B cell (primary cell): Measurements from ENCODE around the gene IGSF9.

ENCODE experiments used
- CTCF ChIP-seq: fragments of 200-600 bp; IDR thresholded peaks from one replicate; pipeline ENCODE4 v1.8.0; 2022; ENCODE audit warnings: antibody characterized with exemption, mild to moderate bottlenecking
- EZH2 ChIP-seq: IDR thresholded peaks from 2 replicates; pipeline ENCODE4 v1.6.1; 2012; ENCODE audit warnings: borderline replicate concordance, low read depth, mild to moderate bottlenecking, moderate library complexity, low read length; ENCODE audit not compliant: insufficient read depth, poor library complexity, severe bottlenecking

- TF ChIP-seq CTCF (no peak), EZH2 (no peak)
Measured at GRCh38 chr1:159918352-159919200, 26.8 kb downstream of the IGSF9 start.
